Measurements from ENCODE around the gene HMX3.

Gene HMX3

DNA sequence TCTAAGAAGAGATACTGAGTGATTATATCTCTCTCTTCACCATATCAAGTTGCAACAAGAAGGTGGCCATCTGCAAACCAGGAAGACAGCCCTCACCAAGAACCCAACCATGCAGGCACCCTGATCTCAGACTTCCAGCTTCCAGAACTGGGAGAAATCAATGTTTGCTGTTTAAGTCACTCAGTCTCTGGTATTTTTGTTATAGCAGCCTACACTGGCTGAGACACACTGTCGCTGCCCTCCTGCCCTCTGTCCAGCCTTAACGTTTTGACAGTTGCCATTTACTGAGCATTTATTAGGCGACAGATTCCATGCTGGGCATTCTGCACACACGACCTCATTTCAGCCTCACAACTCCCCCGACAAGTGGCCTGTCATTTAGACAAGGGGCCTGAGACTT is 9.5 kb upstream of the HMX3 start:
- H3K4me3 ChIP-seq (ENCODE audit: low read depth in 1 of 2, low read length in 1 of 2), result no peak overlapping the region
- no peak overlapping the region for H3K27ac ChIP-seq
- no peaks in the 10 kb centered on the region for H3K9me3 ChIP-seq
- no peaks in the 10 kb centered on the region for H3K4me1 ChIP-seq (ENCODE audit: control insufficient read depth in 1 of 2, insufficient read depth in 1 of 2, low read depth in 1 of 2, low read length in 1 of 2)
- no peaks in the 10 kb centered on the region for H3K36me3 ChIP-seq
- TF ChIP-seq, protein P1, sequence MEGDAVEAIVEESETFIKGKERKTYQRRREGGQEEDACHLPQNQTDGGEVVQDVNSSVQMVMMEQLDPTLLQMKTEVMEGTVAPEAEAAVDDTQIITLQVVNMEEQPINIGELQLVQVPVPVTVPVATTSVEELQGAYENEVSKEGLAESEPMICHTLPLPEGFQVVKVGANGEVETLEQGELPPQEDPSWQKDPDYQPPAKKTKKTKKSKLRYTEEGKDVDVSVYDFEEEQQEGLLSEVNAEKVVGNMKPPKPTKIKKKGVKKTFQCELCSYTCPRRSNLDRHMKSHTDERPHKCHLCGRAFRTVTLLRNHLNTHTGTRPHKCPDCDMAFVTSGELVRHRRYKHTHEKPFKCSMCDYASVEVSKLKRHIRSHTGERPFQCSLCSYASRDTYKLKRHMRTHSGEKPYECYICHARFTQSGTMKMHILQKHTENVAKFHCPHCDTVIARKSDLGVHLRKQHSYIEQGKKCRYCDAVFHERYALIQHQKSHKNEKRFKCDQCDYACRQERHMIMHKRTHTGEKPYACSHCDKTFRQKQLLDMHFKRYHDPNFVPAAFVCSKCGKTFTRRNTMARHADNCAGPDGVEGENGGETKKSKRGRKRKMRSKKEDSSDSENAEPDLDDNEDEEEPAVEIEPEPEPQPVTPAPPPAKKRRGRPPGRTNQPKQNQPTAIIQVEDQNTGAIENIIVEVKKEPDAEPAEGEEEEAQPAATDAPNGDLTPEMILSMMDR (IDR thresholded peaks at IDR 0.05), result no peak
- peaks cover 97% of the 10 kb centered on the region for H3K27me3 ChIP-seq

DNA sequence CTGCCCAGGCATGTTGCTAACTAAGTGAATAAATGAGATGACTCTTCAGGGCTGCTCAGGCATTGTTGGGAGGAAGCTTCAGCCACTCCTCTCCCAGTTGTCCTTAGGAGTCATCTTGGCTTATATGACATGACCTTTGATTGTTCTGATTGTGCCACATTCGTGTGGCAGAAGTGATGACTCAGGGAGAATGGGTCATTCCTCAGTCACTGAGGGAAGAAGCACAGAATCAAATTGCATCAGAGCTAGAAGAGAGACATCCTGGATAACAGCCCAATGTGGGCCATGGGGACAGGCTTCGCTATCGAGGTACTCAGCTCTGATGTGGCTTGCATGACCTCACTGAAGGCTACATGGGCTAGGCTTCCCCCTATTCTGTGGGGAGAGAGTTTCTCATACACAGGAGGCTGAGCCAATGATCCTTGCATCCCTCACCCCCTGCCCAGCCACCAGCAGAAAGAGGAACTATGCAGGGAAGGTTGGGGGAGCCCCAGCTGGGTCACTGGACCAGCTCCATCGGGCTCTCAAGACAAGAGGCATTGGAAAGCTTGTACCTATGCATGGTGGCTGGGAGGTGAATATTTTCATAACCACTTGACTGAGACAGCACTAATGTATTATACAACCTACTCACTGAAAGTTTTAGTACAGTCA is 6.0 kb upstream of the HMX3 start:
- H3K27ac ChIP-seq, result no peak overlapping the region
- H3K36me3 ChIP-seq, result no peaks in the 10 kb centered on the region
- H3K4me1 ChIP-seq (ENCODE audit: control insufficient read depth in 1 of 2, insufficient read depth in 1 of 2, low read depth in 1 of 2, low read length in 1 of 2), result peaks cover 4 to 6% of the 10 kb centered on the region in 2 experiments
- TF ChIP-seq, protein P1 (IDR thresholded peaks at IDR 0.05), result no peak
- no peak overlapping the region for H3K4me3 ChIP-seq (ENCODE audit: low read depth in 1 of 2, low read length in 1 of 2)
- H3K9me3 ChIP-seq, result no peaks in the 10 kb centered on the region
- peaks cover 99% of the 10 kb centered on the region for H3K27me3 ChIP-seq

DNA sequence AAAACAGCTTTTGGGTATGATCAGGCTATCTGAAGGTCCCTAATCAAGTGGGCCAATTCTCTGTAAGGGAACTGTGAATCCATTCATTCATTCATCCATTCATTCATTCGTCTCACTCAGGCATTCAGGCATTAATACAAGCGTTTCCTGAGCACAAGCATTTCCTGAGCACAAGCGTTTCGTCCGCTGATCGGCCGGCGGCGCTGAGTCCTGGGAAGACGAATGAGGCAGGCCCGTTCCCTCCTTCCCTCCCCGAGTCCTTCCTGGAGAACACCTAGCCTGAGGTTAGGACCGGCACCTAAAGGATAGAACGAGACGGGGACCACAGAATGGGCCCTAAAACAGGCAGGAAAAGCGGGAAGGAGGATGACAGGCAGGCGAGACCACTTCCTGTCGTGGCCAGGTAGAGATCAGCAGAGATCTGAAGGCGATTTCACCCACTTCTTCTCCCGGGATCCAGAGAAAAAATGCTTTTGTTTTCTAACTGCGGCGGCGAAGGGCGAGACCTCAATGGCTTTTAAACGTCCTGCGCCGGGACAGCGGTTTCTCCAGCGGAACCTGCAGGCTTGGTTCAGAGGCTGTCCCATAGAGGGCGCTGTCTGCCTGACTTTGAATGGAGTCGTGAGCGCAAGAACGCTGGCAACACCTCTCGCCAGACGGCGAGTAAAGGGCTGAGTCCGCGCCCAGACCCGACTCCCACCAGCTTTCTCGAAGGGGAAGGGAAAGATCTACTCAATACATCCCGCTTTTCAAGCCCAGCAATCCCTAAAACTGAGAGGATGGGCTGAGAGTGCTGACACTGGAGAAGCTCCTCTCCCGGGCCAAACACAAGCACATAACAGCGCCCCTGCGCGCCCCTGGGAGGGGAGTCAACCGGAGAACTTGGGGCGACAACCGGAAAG is 2.9 kb upstream of the HMX3 start:
- TF ChIP-seq, protein P1 (IDR thresholded peaks at IDR 0.05), result peak; percentile 65
- H3K4me3 ChIP-seq (ENCODE audit: low read depth in 1 of 2, low read length in 1 of 2), result no peak overlapping the region
- H3K27me3 ChIP-seq, result peaks cover 100% of the 10 kb centered on the region

DNA sequence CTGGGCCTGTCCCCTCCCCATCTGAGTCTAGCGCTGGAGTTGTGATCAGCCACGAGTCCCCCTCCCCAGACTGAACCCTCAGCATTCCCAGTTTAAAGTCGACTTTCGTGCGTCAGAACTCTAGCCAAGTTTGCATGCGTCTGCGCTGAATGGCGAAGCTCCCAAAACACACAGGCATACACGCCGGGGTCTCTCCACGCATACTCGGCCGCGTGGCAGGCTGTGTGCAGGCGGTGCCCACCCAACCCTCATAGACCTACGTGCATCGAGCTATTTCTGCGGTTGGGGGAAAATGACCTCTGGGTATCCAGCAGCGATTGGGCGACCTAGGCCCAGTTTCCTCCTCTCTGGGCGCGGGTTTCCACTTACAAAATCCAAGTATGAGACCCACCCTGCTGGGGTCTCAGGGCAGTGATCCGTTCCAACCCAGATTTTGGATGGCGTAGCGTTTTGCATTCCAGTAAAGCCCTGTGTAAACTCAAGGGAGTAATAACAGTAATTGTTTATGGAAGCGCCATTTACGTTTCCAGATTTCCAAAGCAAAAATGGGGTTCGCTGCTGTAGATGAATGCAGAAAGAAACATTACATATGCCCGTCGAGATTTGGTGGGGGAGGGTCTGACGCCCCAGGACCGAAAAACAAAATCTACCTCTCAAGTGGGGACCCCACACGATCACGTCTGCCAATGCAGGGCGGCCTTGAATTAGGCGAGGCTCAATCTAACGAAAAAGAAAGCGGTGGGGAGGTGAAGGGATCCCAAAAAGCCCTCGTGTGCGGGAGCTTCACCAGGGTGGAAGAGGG is 2.0 kb upstream of the HMX3 start:
- Histone ChIP-seq H3K4me3 (ENCODE audit: low read depth in 1 of 2, low read length in 1 of 2) (no peak overlapping the region), H3K4me1 (ENCODE audit: control insufficient read depth in 1 of 2, insufficient read depth in 1 of 2, low read depth in 1 of 2, low read length in 1 of 2) (peaks cover 4 to 20% of the 10 kb centered on the region in 2 experiments), H3K27me3 (peaks cover 100% of the 10 kb centered on the region)

More for the DNA sequence above, 2.9 kb upstream of the HMX3 start:
- Histone ChIP-seq H3K27ac (no peak overlapping the region), H3K4me1 (ENCODE audit: control insufficient read depth in 1 of 2, insufficient read depth in 1 of 2, low read depth in 1 of 2, low read length in 1 of 2) (peaks cover 4 to 20% of the 10 kb centered on the region in 2 experiments), H3K9me3 (no peaks in the 10 kb centered on the region), H3K36me3 (no peaks in the 10 kb centered on the region)

More for the DNA sequence above, 2.0 kb upstream of the HMX3 start:
- Histone ChIP-seq H3K36me3 (no peaks in the 10 kb centered on the region), H3K27ac (no peak overlapping the region), H3K9me3 (no peaks in the 10 kb centered on the region)
- TF ChIP-seq, protein P1 (IDR thresholded peaks at IDR 0.05), result no peak

All from neutrophil (primary cell).